ENCODE data around the gene METTL5.

GRCh38 chr2:169819106-169819505 is 5.6 kb downstream of the METTL5 start:
- TF ChIP-seq CTCF (IDR thresholded peaks at IDR 0.05; ENCODE audit: insufficient read depth, low read depth, low read length): no peak
- no peak for TF ChIP-seq EZH2 (IDR thresholded peaks at IDR 0.05; ENCODE audit: insufficient read depth, low read length)

Data from astrocyte (in vitro differentiated cells and primary cell).